Measurements from ENCODE around the gene GADD45A.
"Not testable (repeated sequence)": the region's sequence is repeated elsewhere in the genome, so short reads cannot be mapped to it uniquely, and the experiment has no call there.

GADD45A gene

DNA sequence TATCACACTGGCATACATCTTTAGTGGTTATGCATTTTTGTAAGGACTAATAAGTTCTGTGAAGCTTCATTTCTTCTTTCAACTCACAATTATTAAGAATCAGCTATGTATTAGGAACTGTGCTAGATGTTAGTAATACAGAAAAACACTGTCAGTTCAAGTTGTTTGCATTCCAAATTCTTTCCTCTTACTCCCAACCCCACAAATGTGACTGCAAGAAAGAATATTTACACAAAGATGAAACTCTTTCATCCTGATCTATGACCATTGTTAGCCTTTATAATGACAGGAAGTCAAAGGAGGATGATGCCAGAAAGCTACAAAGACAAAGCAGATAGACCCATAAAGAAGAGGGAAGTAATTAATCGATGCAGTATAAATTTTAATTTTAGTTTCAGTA, 21.0 kb upstream of the GADD45A start:
- DNase-seq (ENCODE audit: insufficient read length, low spot score) (no peak), FAIRE-seq (no peak)
- TF ChIP-seq POU2F2 (IDR thresholded peaks at IDR 0.05; ENCODE audit: low read depth, low read length) (no peak), SPI1 (IDR thresholded peaks at IDR 0.05; ENCODE audit: low read depth, low read length) (no peak), POLR2AphosphoS5 (IDR thresholded peaks at IDR 0.05; ENCODE audit: low read depth, low read length) (no peak), POLR2A (IDR thresholded peaks at IDR 0.05; ENCODE audit: low read depth, low read length) (no peak), PAX5 (IDR thresholded peaks at IDR 0.05; ENCODE audit: insufficient read depth, low read length, severe bottlenecking) (no peak), TAF1 (IDR thresholded peaks at IDR 0.05; ENCODE audit: low read depth, low read length) (no peak)

DNA sequence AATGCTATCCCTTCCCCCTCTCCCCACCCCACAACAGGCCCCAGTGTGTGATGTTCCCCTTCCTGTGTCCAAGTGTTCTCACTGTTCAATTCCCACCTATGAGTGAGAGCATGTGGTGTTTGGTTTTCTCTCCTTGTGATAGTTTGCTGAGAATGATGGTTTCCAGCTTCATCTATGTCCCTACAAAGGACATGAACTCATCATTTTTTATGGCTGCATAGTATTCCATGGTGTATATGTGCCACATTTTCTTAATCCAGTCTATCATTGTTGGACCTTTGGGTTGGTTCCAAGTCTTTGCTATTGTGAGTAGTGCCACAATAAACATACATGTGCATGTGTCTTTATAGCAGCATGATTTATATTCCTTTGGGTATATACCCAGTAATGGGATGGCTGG, 19.7 kb upstream of the GADD45A start:
- not testable (repeated sequence) for FAIRE-seq

DNA sequence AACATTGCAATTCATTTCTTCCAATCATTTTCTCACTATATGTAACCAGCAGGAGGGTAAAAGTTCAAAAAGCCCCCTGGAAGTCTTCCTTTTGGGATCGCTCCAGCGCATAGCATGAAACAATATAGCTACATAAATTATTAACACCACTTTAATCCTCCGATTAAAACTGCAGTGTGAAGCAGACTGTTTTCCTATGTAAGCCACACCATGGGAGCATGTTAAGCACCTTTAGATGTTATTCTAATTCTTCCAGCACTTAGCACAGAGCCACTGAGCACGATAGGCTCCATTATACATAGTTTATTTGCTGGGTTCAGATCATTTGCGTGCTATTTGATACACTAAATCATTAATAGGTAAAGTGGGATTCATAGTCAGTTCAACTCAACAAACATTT, 18.4 kb upstream of the GADD45A start:
- FAIRE-seq = no peak
- TF ChIP-seq POLR2A (IDR thresholded peaks at IDR 0.05; ENCODE audit: low read depth, low read length) (no peak), SPI1 (IDR thresholded peaks at IDR 0.05; ENCODE audit: low read depth, low read length) (no peak), POU2F2 (IDR thresholded peaks at IDR 0.05; ENCODE audit: low read depth, low read length) (no peak), POLR2AphosphoS5 (IDR thresholded peaks at IDR 0.05; ENCODE audit: low read depth, low read length) (no peak), PAX5 (IDR thresholded peaks at IDR 0.05; ENCODE audit: insufficient read depth, low read length, severe bottlenecking) (no peak), TAF1 (IDR thresholded peaks at IDR 0.05; ENCODE audit: low read depth, low read length) (no peak)

More for the DNA sequence above, 19.7 kb upstream of the GADD45A start:
- DNase-seq (ENCODE audit: insufficient read length, low spot score) = not testable (repeated sequence)

DNA sequence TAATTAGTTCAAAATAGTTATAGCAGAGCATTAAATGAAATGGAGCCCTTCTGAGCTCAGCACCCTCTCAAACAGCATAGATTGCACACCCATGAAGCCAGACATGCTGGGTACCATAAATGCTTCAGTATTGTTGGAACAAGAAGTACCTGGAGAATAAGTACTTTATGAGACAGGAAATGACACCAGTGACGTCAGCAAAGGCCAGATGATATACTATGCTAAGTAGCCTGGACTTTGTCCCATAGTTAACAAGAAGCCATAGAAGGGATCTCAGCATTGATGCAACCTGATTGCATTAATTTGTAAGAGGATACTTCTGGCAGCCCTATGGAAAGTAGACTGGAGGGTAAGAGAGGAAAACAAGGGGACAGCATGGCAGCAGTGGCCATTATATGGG, 16.3 kb upstream of the GADD45A start:
- DNase-seq (ENCODE audit: insufficient read length, low spot score) = no peak
- FAIRE-seq = no peak
- TF ChIP-seq POU2F2 (IDR thresholded peaks at IDR 0.05; ENCODE audit: low read depth, low read length) = no peak

More for the DNA sequence above, 18.4 kb upstream of the GADD45A start:
- DNase-seq (ENCODE audit: insufficient read length, low spot score) = no peak

DNA sequence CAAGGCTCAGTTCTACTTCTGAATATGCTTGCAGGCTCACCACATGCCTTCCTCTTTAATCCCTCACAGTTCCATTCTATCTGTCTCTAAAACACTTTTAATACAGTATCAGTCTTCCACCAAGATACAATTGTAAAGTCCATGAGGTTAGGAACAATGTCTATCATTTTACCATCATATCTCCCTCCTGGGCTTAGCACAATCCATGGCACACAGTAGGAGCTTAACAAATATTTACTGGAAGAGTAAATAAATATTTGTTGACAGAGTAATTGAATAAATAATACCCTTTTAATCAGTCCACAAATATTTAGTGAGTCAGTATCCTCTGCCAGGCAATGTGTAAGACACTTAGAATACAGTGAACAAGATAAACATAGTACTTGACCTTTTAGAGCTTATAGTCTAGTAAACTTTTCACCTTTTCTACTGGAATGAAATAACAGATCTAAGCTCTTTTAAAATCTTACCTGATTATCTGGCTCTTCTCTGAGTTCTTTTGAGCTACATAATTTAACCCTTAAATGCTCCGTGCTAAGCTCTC, 12.7 kb upstream of the GADD45A start:
- DNase-seq (ENCODE audit: insufficient read length, low spot score) (no peak), FAIRE-seq (no peak)
- TF ChIP-seq POU2F2 (IDR thresholded peaks at IDR 0.05; ENCODE audit: low read depth, low read length) (no peak), PAX5 (IDR thresholded peaks at IDR 0.05; ENCODE audit: insufficient read depth, low read length, severe bottlenecking) (no peak), SPI1 (IDR thresholded peaks at IDR 0.05; ENCODE audit: low read depth, low read length) (no peak), TAF1 (IDR thresholded peaks at IDR 0.05; ENCODE audit: low read depth, low read length) (no peak), POLR2AphosphoS5 (IDR thresholded peaks at IDR 0.05; ENCODE audit: low read depth, low read length) (no peak), POLR2A (IDR thresholded peaks at IDR 0.05; ENCODE audit: low read depth, low read length) (no peak)

DNA sequence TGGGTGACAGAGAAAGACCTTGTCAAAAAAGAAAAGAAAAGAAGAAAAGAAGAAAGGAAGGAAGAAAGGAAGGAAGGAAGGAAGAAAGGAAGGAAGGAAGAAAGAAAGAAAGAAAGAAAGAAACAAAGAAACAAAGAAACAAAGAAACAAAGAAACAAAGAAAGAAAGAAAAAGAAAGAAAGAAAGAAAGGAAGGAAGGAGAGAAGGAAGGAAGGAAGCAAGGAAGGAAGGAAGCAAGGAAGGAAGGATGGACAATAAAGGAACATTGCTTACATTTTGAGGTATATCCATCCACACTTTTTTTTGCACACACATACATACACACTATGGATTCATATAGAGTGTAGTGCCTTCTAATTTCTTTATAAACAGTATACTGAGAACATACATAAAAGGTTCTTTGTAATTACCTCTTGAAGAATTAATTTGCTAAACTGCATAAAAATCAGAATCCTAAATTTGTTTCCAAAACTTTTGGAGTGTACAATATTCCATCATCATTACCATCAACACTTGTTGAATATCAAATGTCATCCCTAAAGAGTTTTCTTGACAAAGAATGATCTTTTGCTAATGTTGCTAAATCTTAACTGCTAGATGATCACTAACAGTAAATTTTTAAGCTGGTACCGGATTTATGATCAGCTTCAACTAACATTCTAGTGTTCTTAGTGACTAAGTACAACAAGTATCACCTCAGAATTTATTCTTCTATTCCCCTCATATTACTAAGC, 11.4 kb upstream of the GADD45A start:
- DNase-seq (ENCODE audit: insufficient read length, low spot score) (no peak), FAIRE-seq (no peak)
- TF ChIP-seq PAX5 (IDR thresholded peaks at IDR 0.05; ENCODE audit: insufficient read depth, low read length, severe bottlenecking) (no peak), POU2F2 (IDR thresholded peaks at IDR 0.05; ENCODE audit: low read depth, low read length) (no peak), POLR2AphosphoS5 (IDR thresholded peaks at IDR 0.05; ENCODE audit: low read depth, low read length) (no peak), TAF1 (IDR thresholded peaks at IDR 0.05; ENCODE audit: low read depth, low read length) (no peak), POLR2A (IDR thresholded peaks at IDR 0.05; ENCODE audit: low read depth, low read length) (no peak), SPI1 (IDR thresholded peaks at IDR 0.05; ENCODE audit: low read depth, low read length) (no peak)

DNA sequence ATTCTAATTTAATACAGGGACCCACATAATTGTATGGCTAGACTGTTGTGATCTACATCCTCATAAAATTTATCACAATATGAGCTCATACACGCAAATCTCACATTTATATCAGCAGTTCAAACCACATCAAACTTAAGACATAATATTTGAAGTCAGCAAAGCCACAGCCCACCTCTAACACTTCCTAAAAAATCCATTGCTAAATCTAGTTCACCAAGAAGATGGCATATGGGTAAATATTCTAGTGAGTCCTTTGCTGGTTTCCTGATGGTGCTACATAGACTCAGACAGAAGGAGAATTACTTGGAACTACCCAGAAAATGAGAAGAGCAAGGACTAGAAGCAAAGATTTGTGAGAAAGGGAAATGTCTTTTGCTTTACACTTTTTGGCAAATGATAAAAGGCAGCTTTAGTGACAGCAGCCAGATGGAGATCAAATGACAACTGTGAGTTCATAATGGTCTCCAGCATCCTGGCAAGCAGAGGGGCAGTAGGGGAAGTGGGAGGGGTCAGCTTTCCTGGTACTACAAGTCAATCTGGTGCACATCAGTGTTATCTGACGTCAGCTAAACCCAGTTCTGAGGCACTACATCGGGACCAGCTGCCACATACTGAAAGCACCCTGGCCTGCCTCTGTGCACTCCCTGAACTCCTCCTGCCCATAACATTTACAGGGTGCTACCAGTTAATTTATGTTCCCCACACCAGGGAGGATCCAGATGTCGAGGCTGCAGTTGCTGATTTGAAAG, 10.6 kb upstream of the GADD45A start:
- TF ChIP-seq POU2F2 (IDR thresholded peaks at IDR 0.05; ENCODE audit: low read depth, low read length) = no peak
- no peak for TF ChIP-seq POLR2AphosphoS5 (IDR thresholded peaks at IDR 0.05; ENCODE audit: low read depth, low read length)
- TF ChIP-seq SPI1 (IDR thresholded peaks at IDR 0.05; ENCODE audit: low read depth, low read length) = no peak
- no peak for TF ChIP-seq PAX5 (IDR thresholded peaks at IDR 0.05; ENCODE audit: insufficient read depth, low read length, severe bottlenecking)
- no peak for TF ChIP-seq POLR2A (IDR thresholded peaks at IDR 0.05; ENCODE audit: low read depth, low read length)
- no peak for TF ChIP-seq TAF1 (IDR thresholded peaks at IDR 0.05; ENCODE audit: low read depth, low read length)
- no peak for FAIRE-seq
- DNase-seq (ENCODE audit: insufficient read length, low spot score) = no peak

DNA sequence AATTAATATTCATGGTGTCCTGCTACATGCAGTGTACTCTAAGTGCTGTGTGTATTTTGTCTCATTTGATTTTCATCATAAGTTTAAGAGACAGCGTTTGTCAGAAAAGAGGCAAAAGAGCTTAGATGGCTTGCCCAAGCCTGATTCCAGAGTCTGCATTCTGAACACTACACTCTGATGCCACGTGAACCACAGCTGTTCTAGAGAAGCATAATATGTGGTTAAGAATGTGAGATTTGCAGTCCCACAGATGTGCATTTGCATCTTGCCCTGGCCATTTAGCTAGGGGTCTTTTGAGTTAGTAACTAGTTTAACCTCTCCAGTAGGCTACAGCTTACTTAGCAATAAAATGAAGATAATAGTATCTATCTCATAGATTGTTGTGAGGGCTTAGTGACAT, 9.2 kb upstream of the GADD45A start:
- FAIRE-seq = no peak
- no peak for TF ChIP-seq POLR2AphosphoS5 (IDR thresholded peaks at IDR 0.05; ENCODE audit: low read depth, low read length)
- no peak for TF ChIP-seq SPI1 (IDR thresholded peaks at IDR 0.05; ENCODE audit: low read depth, low read length)
- TF ChIP-seq PAX5 (IDR thresholded peaks at IDR 0.05; ENCODE audit: insufficient read depth, low read length, severe bottlenecking) = no peak
- no peak for TF ChIP-seq POLR2A (IDR thresholded peaks at IDR 0.05; ENCODE audit: low read depth, low read length)
- no peak for TF ChIP-seq TAF1 (IDR thresholded peaks at IDR 0.05; ENCODE audit: low read depth, low read length)
- TF ChIP-seq POU2F2 (IDR thresholded peaks at IDR 0.05; ENCODE audit: low read depth, low read length) = no peak
- no peak for DNase-seq (ENCODE audit: insufficient read length, low spot score)

DNA sequence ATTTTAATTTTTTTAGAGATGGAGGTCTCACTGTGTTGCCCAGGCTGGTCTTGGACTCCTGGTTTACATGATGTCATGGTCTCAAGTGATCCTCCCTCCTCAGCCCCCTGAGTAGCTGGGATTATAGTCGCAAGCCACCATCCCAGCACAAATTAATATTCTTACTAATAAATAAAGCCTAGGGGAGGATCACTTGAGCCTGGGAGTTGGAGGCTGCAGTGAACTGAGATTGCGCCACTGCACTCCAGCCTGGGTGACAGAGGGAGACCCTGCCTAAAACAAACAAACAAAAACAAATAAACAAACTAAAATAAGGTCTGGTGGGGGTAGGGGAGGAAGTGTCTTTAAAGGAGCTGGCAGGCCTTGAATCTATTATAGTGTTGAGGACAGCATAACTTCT, 8.7 kb upstream of the GADD45A start:
- no peak for TF ChIP-seq TAF1 (IDR thresholded peaks at IDR 0.05; ENCODE audit: low read depth, low read length)
- FAIRE-seq (no peak), DNase-seq (ENCODE audit: insufficient read length, low spot score) (no peak)

DNA sequence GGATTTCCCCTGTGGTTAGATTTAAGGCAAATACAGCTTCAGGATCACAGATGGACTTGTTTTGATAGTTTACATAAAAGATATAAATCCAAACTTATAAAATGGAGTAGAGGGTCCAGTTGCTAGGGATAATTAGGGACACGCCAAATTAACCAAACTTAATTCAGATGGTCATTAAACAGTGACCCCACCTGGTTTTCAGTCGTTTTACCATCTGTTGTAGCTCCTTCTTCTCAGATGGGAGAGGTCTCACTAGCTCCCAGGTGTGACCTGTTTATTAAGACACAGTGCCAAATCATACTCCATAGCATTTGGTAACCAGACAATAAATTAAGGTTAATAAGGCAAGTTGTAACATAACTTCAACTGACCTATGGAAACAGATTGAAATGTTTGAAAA, 8.1 kb upstream of the GADD45A start:
- TF ChIP-seq SPI1 (IDR thresholded peaks at IDR 0.05; ENCODE audit: low read depth, low read length) (no peak), PAX5 (IDR thresholded peaks at IDR 0.05; ENCODE audit: insufficient read depth, low read length, severe bottlenecking) (no peak), TAF1 (IDR thresholded peaks at IDR 0.05; ENCODE audit: low read depth, low read length) (no peak), POLR2A (IDR thresholded peaks at IDR 0.05; ENCODE audit: low read depth, low read length) (no peak), POLR2AphosphoS5 (IDR thresholded peaks at IDR 0.05; ENCODE audit: low read depth, low read length) (no peak)
- DNase-seq (ENCODE audit: insufficient read length, low spot score) (no peak), FAIRE-seq (no peak)

Data from GM12891 (cell line).